ENCODE measurements around the gene GPR132. TPM values are rescaled to one million over a fixed set of nuclear protein-coding genes. Genes with fewer than 3 reads are reported as not detected.

Gene GPR132
- total and polyA plus RNA-seq, 2 of the 8 experiments (the other 6 are each of a cell fraction or from before 2014, with no cell fraction given): 0.11 TPM; not detected in 1

DNA sequence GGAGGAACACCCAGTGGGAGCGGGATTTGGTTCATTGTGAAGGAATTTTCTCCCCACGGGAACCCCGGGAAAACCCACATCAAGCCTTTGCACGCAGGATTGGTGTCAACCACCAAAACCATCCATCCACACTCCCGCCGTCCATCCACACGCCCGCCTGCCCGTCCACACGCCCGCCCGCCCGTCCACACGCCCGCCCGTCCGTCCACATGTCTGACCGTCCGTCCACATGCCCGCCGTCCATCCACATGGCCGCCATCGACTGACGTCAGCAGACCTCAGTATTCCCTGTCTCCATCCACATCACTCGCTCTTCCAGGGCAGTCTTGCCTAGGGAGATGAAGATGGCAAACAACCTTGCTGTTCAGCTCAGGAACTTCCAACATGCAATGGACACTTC, 6.7 kb upstream of the GPR132 start:
- no peaks in the 10 kb centered on the region for H3K9me3 ChIP-seq (ENCODE audit: insufficient read depth in 2 of 2, low read depth in 1 of 2, low read length in 1 of 2)
- H2BK120ac ChIP-seq (replicated peaks; ENCODE audit: low read depth, low read length): no peak overlapping the region
- no peak overlapping the region for H2BK5ac ChIP-seq (ENCODE audit: low read depth, low read length)
- H3K4me2 ChIP-seq (ENCODE audit: insufficient read depth in 1 of 2, low read depth in 2 of 2, low read length in 2 of 2): no peak overlapping the region
- H4K20me1 ChIP-seq (replicated peaks in 1 of 2; ENCODE audit: control insufficient read depth in 1 of 2, insufficient read depth in 2 of 2, low read length in 2 of 2): no peaks in the 10 kb centered on the region
- H2BK15ac ChIP-seq (ENCODE audit: low read length): peak overlapping the region; percentile 40; the same call in 1 of the 2 replicates
- no peaks in the 10 kb centered on the region for H3K27me3 ChIP-seq (replicated peaks in 1 of 4; ENCODE audit: control insufficient read depth in 3 of 4, extremely low read depth in 1 of 4, insufficient read depth in 3 of 4, low read length in 3 of 4)
- no peak for TF ChIP-seq YY1 (IDR thresholded peaks at IDR 0.05; ENCODE audit: low read depth, low read length)
- no peak for TF ChIP-seq SP2 (IDR thresholded peaks at IDR 0.05; ENCODE audit: low read length)
- TF ChIP-seq, protein P1, sequence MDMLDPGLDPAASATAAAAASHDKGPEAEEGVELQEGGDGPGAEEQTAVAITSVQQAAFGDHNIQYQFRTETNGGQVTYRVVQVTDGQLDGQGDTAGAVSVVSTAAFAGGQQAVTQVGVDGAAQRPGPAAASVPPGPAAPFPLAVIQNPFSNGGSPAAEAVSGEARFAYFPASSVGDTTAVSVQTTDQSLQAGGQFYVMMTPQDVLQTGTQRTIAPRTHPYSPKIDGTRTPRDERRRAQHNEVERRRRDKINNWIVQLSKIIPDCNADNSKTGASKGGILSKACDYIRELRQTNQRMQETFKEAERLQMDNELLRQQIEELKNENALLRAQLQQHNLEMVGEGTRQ (IDR thresholded peaks at IDR 0.05; ENCODE audit: low read length): no peak
- no peak overlapping the region for H2BK20ac ChIP-seq (ENCODE audit: low read length)
- CTCF ChIA-PET (ENCODE audit: partially characterized antibody): interaction anchor here (1.4 to 3.4 kb wide), 4 partner anchors 15 to 409 kb away, joined by 3 to 25 read pairs (median 7); no protein-coding TSS in a partner anchor
- no peak overlapping the region for H3K4ac ChIP-seq (replicated peaks; ENCODE audit: insufficient read length, low read depth, low read length)
- no peaks in the 10 kb centered on the region for H3K79me2 ChIP-seq (ENCODE audit: control insufficient read depth in 1 of 2, insufficient read depth in 2 of 2, low read length in 2 of 2)
- no peak overlapping the region for H2BK12ac ChIP-seq (ENCODE audit: low read depth, low read length)
- H3K23ac ChIP-seq (ENCODE audit: insufficient read length): no peak overlapping the region
- no peaks in the 10 kb centered on the region for H3K23me2 ChIP-seq (ENCODE audit: low read depth, low read length)
- FAIRE-seq (no peak), DNase-seq (ENCODE audit: low read depth in 1 of 2, low spot score in 2 of 2) (no peak)
- no peak overlapping the region for H3K27ac ChIP-seq (ENCODE audit: low read depth, low read length)
- H3K4me3 ChIP-seq (ENCODE audit: extremely low read depth in 1 of 4, insufficient read depth in 2 of 4, low read depth in 3 of 4, low read length in 4 of 4): no peak overlapping the region
- H4K91ac ChIP-seq (replicated peaks; ENCODE audit: insufficient read length, low read length): no peak overlapping the region
- no peaks in the 10 kb centered on the region for H3K36me3 ChIP-seq (ENCODE audit: control insufficient read depth in 2 of 4, insufficient read depth in 4 of 4, low read length in 3 of 4)
- no peak overlapping the region for H4K5ac ChIP-seq (ENCODE audit: insufficient read length, low read depth, low read length)
- H2AK5ac ChIP-seq (ENCODE audit: low read depth, low read length): no peak overlapping the region
- WGBS, 2 experiments (ENCODE audit: extremely low coverage in 1 of 2, insufficient coverage in 1 of 2, insufficient read length in 1 of 2, insufficient replicate concordance in 2 of 2, low coverage in 1 of 2, low lambda C conversion rate in 2 of 2, missing lambda C conversion rate in 1 of 2): 95% methylated on average over 21 of the region's 25 CpGs; no CpG with 5 or more reads in 1 of the 2 experiments
- H3K9ac ChIP-seq (replicated peaks in 1 of 4; ENCODE audit: extremely low read depth in 1 of 4, low read depth in 3 of 4, low read length in 3 of 4): no peak overlapping the region
- POLR2A ChIA-PET (ENCODE audit: partially characterized antibody): no interaction called here
- no peak overlapping the region for H4K8ac ChIP-seq (ENCODE audit: extremely low read depth, insufficient read depth, low read length)
- H2AFZ ChIP-seq (ENCODE audit: low read length): no peak overlapping the region
- H3K18ac ChIP-seq (ENCODE audit: extremely low read depth, low read length): no peak overlapping the region
- H3K56ac ChIP-seq (replicated peaks; ENCODE audit: insufficient read length, low read depth, low read length): no peak overlapping the region
- H3K79me1 ChIP-seq (ENCODE audit: low read depth, low read length): no peaks in the 10 kb centered on the region
- H3K4me1 ChIP-seq (replicated peaks in 1 of 4; ENCODE audit: control insufficient read depth in 3 of 4, insufficient read depth in 4 of 4, low read length in 3 of 4): peaks cover 0 to 14% (median 5%) of the 10 kb centered on the region in 4 experiments; a peak in 6 of 7 replicates
- no peak overlapping the region for H3K14ac ChIP-seq (ENCODE audit: insufficient read length)

Data from H1 (cell line).